Stimulated activated CD8-positive, alpha-beta memory T cell treated with anti-CD3 and anti-CD28 coated beads, Interleukin-12 subunit alpha, Interleukin-12 subunit beta, amount 100 ng/mL, for 4 hours (primary cell): ENCODE data around the gene KCNH4.

ENCODE experiments used
- DNase-seq: peaks from one replicate; pipeline ENCODE4 v3.0.0-alpha.2; 2020; ENCODE audit warnings: low read depth

The KCNH4 gene

DNA sequence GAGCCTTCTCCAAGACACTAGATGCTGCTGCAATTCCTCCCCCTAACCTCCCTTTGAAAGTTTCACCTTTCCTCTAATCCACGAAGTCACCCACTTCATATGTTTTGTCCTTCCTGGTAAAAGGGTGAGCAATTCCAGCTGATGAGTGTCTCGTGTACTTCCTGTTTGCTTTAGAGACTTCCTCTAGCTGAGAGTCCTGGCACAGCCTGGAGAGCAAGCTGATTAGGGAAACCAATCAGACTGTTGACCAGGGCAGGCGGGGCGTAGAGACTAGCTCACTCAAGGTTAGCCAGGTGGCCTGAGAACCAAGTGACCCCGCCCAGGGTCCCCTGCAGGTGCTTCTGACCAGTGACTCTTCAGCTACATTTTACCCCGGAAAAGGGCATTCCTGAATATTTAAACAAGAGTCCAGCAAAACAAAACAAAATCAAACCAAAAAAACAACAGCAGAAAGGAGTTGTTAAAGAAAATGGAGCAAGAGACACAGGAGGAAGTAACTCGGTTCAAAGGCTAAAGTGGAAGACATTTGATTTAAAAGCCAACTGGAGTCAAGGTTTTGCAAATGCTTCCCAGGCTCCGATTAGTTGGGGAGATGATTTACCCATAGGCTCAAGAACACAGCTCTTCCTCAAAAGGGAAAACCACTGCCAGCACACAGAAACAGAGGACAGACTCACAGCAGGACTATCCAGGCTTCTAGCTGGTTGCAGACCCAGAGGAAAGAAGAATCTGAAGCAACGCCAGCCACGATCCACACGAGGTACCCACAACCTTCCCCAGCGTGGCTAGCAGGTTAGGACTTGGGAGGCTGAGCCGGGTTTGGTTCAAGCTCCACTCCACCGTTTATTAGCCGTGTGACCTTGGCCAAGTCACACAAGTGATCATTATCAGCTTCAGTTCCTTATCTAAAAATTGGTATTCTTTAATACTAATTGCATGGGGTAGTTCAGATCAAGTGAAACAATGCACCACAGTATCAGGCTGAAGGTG, 45.0 kb downstream of the KCNH4 start:
- no peak for DNase-seq

DNA sequence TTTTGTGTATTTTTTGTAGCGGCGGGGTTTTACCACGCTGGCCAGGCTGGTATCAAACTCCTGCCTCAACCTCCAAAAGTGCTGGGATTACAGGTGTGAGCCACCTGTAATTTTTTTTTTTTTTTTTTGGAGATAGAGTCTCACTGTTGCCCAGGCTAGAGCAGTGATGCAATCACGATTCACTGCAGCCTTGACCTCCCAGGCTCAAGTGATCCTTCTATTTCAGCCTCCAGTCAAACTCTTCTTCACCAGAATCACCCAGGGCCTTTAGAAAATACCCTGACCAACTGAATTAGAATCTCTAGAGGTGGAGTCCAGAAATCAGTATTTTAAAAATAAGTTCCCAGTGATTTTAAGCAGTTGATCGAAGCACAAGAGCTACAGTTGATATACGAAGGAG, 45.8 kb downstream of the KCNH4 start:
- DNase-seq = no peak

DNA sequence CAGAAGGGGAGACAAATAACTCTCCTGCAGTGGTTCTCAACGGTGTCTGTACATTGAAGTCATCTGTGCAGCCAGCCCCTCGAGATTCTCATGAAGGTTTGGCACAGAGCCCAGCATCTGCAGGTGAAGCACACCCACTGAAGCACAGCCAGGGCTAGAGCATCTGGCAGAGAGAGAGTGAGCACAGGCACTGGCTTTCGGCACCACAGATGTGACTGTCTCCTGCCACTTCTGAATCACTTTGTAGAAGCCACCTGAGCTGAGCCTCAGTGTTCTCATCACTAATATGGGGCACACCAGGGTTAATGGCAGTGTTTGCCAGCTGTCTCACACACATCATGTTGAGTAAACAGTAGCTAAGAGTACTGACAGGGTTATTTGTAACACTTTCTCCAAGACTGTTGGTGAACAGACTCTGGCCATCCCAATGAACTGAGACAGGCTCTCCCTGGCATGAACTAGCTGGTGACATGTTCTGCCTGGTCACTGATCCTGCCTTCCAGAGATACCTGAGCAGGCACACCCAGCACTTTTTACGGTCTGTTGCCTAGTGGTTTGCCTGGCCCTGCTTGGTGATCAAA, 47.4 kb downstream of the KCNH4 start:
- no peak for DNase-seq

DNA sequence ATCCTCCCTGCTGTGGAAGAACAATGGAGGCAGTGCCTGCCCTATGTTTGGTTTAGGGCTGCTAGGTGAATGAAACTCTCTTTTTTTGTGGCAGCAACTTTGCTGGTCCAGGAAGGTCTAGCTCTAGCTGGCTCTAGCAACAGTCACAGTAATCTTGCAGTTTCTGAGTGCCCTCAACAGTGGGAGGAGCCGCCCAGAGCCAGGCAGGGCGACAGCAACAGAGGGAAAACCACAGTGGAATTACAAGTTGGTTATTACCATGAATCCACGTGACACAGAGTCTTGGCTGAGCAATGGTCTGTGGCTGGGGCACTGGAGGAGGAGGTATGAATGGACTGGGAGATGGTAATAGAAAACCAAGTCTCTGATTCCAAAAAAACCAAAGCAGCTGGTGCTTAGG, 48.0 kb downstream of the KCNH4 start:
- DNase-seq = no peak

DNA sequence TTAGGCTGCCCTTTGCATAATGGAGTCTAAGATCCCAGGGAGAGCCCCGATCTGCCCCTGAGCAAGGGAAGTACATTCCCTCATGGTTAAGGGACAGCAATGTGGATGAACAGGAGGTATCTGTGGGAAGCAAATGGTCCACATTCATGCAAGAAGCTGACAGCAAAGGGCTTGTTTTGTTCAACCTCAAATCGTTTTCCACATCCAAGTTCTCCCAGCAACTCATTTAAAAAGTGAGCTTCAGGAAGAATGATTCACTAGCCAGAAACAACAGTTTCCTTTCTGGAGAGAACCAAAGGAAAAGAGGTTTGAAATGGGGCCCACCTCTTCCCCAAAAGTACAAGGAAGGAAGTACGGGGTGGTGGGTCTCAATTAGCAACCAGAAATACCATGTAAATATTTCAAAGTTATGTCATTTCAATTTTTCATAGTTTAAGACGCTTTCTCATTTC, 48.9 kb downstream of the KCNH4 start:
- DNase-seq = no peak

DNA sequence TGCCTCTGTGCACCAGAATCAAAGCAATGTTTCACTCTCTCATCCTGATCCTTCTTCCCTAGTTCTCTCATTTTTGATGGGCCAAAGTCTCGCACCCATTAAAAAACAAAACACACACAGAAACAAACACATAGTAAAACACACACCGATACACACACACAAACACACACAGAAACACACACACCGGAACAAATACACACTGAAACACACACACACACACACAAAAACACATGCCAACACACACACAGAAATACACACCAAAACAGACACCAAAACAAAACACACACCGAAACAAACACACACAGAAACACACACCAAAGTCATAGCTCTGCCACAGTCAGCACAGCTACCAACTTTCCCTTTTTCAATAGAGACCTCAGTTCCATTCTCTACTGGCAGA, 49.7 kb downstream of the KCNH4 start:
- no peak for DNase-seq

DNA sequence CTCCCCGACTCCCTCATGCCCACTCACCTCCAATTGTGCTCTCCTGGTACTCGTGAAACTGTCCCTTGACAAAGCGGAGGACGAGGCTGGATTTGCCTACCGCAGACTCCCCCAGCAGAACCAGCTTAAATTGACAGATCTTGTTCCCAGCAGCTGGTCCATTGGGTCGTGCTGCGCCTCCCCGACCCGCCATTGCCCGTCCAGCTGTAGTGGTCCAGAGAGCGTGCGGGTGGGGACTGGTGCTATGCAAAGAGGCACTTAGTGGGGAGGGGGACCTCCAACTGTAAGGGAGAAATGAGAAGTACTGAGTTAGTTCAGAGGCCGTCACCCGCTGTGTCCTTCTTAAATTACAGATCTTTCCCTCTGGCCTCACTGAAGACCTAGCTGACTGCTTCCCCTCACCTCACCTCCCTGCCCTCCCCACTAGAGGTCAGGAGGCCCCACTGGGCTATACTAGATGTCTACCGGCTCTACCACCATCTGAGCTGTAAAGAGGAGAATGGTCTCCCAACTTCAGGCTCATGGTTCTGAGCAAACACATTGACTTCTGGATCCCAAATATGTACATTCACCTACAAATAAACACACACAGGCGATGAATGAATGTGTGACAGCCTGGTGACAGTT, 50.5 kb downstream of the KCNH4 start:
- no peak for DNase-seq

DNA sequence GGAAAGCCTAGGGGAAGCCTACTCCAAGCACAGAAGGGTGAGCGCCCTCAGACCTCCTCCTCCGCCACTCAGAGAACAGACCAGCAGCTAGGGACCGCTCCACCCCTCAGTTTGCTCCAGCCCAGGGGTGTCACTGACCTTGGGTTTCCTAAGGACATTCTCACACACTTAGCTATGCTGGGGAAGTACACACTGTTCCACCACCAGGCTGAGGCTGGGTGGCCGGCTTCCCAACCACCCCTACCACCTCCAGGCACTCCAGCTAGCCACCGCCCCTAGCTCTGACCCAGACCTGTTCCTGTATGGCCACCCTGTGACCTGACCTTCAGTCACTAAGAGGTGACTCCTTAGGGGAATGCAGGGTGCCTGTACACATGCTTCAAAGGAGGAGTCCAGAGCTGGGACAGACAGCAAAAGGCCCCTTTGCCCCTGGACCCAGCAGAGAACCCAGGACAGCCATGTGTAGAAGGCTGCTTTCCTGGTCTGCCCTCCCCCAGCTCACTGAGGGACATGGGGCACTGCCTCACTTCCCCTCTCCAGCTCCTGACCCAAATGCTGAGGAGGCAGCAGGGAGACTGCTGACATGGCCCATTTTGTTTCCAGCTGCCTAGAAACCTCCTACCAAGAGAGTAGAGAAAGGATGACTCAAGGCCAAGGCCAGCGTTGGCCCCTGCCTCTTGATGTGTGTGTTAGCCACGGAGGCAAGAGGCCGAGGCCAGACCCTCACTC, 51.7 kb downstream of the KCNH4 start:
- DNase-seq = no peak

DNA sequence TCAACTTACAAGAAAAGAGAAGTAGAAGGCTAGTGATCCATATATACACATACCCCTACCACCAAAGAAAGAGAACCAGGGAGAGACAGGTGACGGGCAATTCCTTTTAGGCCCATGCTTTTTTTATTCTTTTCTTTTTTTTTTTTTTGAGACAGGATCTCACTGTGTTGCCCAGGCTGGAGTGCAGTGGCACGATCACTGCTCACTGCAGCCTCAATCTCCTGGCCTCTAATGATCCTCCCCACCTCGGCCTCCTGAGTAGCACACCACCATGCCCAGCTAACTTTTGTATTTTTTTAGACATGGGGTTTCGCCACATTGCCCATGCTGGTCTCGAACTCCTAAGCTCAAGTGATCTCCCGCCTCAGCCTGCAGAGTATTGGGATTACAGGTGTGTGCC, 53.5 kb downstream of the KCNH4 start:
- no peak for DNase-seq

DNA sequence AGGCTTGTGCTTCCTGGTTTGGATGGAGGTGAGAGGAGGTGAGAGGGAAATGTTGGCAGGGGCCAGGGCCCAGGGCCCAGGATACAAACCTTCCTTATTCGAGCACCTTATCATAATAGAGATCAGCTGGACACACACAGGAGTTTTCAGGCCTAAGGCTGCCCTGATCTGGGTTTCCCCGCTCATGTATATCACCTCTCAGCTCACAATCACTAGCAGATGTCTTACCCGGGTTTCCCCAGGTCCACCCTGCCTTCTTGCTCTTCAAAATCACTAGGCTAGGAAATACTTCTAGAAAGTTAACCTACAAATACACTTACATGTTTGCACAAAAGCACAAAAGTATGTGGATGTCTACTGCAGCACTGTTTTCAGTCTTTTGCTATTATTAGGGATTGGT, 54.1 kb downstream of the KCNH4 start:
- DNase-seq = no peak

DNA sequence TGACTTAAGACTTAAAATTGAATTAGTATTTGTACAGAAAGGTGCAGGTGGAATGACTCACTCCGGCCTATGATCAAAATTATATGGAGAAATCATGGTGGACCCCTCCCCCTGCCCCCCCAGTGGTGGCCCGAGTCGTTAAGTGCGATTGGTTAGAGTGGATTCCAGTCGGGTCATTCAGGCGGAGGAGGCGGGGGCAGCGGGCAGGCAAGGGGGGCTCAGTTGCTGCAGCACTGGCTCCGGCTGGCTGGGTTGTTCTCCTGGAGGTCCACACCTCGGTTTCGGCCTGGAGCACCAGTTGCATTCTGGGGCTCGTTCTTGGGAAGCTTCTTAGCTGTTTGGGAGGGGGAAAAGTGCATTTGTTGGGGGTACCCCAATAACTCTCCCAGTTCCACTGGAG, 55.4 kb downstream of the KCNH4 start:
- DNase-seq = no peak

DNA sequence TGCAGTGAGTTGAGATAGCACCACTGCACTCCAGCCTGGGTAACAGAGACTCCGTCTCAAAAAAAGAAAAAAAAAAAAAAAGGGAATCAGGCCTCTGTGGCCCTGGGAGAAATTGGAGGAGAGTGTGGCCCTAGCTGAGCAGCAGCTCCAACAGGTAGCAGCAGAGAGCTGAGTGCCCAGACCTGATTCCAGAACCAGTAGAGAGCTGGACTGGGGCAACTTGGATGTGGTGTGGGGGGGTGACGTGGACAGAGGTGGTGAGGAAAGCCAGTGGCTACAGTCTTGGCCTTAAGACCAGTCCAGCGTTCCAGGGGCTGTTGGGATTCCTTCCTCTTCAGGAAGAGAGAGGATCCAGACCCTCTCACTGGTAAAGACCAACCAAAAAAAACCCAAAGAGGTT, 56.7 kb downstream of the KCNH4 start:
- DNase-seq = no peak

DNA sequence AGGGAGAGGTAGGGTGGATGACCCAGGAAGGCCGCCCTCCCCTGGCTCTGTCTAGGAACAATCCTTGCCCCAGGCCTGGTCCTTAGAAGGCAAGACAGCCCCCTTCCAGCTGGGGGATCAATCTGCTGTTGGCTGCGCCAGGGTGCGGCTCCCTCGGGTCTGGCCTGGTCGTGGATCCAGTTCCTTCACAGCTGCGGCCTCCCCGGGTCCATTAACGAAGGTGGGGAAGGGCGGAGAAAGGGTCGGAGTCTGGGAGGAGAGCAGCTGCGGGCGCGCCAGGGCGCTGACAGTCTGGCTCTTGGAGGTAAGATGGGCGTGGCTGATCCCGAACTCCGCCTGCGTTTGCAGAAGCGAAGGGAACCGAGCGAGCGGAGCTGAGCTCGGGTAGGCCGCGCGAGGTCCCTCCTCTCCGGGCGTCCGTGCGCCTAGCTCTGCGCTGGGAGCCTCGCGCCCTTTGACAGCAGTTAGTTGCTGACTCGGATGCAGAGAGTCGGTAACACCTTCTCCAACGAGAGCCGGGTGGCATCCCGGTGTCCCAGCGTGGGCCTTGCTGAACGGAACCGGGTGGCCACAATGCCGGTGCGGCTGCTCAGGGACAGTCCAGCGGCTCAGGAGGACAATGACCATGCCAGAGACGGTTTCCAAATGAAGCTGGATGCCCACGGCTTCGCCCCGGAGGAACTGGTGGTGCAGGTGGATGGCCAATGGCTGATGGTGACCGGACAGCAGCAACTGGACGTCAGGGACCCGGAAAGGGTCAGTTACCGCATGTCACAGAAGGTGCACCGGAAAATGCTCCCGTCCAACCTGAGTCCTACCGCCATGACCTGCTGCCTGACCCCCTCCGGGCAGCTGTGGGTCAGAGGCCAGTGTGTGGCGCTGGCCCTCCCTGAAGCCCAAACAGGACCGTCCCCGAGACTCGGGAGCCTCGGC, 58.3 kb downstream of the KCNH4 start, which contains the start of gene HSPB9:
Gene HSPB9 (plus strand): TSS at position 434 of the 933 bp plus-strand sequence. CDS start 47 bp downstream, at position 481.
- no peak for DNase-seq

DNA sequence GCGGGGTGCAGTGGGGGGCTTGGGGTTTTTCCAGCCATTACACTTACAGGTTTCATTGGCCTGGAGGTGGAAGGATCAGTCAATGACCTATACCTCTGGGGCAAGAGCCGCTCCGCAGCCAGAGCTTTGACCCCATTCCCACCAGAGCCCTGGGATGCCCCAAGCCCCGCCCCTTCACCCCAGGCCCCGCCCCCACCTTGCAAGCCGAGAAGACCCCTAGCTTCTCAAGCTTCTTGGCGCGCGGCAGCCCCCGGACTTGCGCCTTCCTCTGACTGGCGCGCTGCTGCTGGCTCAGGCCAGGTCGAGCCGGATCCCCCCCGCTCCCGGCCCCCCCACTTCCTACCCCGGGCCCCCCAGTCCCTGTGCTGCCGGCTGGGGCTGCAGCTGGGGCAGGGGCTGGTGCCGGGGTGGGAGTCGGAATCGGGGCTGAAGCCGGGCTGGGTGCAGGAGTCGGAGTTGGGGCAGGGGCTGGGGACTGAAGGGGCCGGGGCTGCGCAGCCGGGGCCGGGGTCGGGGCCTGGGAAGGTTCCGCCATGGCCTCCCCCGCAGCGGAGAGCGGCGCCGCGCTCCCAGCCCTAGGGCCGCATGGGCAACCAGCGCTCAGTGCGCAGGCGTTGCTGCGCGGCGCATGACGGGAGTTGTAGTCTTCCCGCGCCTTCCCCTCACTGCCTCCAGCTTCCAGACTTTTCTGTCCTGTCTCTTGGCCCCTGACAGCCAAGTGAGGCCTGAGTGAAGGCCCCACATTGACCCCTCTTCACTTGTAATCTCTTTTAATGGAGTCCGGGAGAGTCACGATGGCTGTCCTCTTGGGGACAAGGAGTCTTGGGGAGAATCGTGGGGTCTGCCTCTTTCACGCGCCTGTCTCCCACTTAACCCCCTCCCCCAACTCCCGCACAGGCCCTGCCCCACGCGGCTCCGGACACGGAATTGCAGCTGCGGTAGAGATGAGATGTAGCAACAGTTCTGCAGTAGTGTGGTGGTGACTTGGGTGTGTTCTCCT, 59.9 kb downstream of the KCNH4 start, which contains the start of gene KAT2A:
Gene KAT2A (minus strand): TSS at position 598 of the 1,000 bp plus-strand sequence. CDS start 63 bp downstream, at position 535.
- peak; percentile 68 for DNase-seq

DNA sequence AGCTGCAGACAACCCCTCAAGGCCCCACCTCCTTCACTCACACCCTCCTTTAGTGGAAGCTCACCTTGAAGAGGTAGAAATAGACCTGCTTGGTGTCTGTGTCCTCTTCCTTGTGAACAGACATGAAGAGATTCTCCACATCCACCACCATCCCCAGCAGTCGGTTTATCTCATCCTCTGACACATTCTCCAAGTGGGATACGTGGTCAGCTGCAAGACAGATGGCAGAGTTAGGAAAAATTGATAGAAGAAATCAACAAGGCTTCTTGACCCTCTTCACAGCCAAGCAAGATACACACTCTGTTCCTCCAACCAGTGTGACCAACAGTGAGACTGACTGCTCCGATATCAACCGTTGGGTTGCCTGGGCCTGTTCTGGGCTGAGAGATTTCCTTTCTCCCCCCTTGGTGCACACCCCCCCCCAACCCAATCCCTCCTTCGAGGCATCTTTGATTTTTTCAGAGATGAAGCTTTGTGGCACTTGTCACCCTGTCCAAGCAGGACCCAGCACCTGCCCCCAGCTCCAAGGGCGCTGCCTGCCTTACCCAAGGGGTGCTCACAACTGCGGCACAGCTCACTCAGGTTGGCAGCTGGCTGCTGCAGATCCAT, 60.7 kb downstream of the KCNH4 start:
- no peak for DNase-seq

DNA sequence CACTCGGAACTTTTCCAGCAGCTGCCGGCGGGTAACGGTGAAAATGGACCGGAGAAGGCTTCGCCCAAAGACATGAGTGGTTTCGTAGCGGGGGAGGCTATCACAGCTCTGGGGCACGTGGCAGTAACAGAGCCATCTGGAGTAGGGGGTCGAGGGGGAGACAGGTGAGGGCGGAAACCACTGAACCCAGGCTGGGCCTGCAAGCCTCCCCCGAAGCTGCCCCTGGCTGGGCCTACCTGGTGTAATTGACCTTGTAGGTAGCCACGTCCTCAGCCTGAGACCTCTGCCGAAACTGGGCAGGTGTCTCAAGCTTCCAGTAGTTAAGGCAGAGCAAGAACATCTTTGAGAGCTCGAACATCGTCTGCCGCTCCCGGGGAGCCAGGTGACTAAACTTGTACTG, 61.6 kb downstream of the KCNH4 start:
- DNase-seq = no peak

DNA sequence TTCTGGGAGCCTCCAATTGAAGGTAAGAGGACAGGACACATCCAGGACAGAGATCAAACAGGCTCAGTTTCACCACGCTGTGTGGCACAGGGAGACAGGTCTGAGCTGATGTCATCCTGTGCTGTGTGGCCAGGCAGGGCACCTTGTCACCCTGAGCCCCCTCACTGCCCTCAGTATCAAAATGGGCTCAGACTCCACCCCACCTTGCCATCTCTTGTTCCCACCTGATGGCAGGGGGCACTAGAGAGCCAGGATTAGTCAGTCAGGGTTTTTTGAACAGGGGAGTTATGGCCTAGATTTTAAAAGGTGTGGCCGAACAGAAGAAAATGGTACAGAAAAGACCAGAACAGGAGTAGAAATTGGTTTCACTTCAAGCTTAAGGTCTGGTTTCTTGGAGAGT, 62.4 kb downstream of the KCNH4 start:
- DNase-seq = no peak

DNA sequence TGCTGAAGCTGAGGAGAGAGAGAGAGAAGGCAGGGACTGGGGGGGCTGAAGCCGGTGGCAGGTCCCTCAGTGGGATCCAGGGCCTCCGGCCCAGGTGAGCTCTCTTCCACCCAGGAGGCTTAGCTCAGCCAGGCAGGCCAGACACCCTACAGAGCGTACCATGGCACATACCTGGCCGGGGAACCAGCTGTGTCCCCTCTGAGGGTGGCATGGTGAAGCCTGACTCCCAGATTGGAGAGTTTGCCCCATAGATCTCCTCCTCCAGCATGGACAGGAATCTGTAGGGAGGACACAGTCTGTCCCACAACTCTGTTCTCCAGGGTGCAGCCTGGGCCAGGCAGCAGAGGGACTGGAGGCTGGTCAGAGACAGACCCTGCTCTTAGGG, 62.8 kb downstream of the KCNH4 start:
- no peak for DNase-seq

DNA sequence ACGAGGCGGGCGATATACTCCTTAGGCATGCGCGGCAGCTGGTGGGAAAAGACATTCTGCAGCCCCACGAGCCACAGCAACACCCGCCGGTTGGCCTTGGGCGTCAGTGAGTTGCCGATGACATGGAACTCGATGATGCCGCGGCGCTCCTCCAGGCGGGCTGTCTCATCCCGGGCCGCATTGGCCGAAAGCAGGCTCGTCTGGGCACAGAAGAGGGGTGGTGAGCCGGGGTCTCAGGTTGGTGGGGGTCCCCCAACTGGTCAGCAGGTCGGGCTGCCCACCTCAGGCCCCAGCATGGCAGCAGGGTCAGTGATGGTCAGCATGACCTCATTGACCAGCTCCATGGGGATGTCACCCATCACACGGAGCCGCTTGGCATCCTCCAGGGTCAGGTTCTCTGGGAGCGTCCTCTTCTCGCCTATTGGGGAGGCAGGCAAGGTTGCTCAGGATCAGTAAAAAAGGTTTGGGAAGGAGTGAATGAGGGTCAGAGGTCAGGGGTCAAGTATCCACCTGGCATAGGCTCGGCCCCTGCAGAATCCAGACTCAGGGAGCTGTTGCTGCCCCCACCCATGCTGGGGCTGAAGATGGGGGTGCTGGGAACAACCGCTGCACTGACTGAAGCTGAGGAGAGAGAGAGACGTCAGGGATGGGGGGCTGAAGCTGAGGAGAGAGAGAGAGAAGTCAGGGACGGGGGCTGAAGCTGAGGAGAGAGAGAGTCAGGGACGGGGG, 63.4 kb downstream of the KCNH4 start:
- no peak for DNase-seq
